Activated T-cell treated with anti-CD3 and anti-CD28 coated beads for 1 hour (primary cell): ENCODE results near the gene NUB1.

Source experiments
- DNase-seq: peaks from one replicate; pipeline ENCODE4 v3.0.0-alpha.2; 2020; ENCODE audit warnings: low read depth

NUB1 gene

GRCh38 chr7:151378011-151378410 lies 36.4 kb downstream of the NUB1 start:
- DNase-seq, result no peak

- no peak for DNase-seq
Observed at GRCh38 chr7:151378496-151379192, 37.0 kb downstream of the NUB1 start.

- DNase-seq, result no peak
Observed at GRCh38 chr7:151379193-151379520, 37.5 kb downstream of the NUB1 start.

DNA sequence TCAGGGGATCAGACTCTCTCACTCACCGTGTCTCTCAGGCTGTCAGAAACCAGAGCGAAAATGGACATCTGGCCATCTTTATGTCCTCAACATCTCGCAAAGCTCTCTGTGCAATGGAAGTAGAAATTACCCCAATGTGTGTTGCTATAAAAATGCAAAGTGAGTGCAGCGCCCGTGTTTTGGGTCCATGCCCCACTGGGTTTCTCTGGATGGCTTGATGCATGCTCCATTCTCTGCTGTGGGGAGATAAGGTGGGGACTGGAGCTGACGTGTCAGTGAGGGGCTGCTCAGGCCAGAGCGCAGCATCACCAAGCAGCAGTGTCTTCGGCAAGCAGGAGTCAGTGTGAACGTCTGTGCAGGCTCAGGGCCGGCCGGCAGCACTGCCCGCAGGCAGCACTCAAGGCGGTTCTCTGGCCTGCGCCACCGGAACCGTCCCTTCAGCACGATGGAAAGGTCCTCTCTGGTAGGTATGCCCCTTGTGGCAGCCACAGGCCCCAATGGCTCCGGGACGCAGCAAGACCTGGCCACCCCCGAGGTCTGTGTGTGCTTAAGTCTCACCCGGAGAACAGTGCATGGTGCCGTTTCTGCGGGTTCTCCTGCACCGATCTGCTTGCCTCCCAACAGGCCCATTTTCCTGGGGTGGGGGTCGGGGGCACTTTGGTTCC lies 38.1 kb downstream of the NUB1 start:
- DNase-seq, result no peak

DNA sequence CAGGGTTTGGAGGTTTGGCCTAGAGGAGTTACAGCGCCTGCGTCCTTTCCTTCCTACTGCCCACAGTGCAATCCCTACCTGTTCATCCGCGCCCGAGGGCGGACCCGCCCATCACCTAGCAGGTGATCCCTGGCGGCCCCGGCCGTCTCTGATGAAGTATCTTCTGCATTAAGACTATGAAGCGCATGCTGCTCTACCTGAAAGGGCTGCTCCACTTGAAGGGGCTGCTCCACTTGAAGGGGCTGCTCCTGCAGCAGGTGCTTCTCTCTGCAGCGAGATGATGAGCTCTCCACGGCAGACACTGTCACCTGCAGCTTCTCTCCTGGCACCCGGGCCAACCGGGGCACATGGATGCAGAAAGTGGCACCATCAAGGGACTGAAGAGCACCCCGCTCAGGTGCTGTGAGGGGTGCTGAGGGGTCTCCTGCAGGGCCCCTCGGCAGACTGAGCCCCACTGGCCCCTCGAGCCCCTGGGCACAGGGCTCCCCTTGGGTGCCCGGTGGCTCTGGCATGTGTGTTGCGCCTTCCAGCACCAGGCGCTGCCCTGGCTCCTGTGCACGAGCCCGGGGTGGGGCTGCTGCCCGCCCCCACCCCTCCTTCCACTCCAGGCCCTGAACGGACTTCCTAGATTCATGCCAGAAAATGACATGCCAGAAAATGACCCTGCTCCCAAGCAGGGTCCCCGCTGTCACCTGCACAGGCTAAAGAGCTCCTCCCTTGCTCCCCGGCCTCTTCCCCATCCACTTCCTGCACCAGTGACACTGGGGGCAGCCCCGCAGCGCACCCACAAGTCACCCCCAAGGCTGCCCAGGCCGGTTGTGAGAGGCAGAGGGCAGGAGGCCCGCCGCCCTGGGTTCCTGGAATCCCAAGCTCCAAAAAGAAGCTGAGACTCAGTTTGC lies 38.8 kb downstream of the NUB1 start:
- no peak for DNase-seq

GRCh38 chr7:151381098-151381347 lies 39.4 kb downstream of the NUB1 start:
- no peak for DNase-seq

DNA sequence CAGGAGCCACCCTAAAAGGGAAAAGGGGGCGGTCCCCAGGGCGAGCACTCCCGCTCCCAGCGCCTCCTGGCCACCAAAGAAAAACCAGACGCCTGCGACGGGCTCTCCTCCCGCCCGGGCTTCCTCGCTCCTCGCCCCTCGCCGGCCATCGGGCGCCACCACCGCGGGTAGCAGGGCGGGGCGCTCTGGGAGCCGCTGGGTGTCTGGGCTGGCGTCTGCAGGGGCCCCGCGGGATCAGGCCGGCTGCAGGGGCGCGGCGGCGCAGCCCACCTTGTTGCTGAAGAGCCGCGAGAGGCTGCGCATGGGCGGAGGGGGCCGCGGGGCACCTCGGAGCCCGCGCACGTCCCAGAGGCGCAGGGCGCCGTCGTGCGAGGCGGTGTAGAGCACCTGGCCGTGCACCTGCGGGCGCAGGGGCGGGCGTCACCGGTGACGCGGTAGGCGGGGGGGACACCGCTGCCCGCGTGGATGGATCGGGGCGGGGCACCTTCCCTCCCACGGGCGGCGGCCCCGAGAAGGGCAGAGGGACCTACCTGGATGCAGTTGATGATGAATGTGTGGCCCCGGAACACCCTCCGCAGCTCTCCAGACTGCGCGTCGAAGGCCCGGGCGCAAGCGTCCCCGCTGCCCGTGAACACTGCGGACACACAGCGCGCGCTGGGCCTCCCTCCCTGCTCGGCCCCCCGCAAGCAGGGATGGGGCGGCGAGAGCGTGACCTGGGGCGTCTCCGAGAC lies 39.9 kb downstream of the NUB1 start:
- DNase-seq, result peak; percentile 23

DNA sequence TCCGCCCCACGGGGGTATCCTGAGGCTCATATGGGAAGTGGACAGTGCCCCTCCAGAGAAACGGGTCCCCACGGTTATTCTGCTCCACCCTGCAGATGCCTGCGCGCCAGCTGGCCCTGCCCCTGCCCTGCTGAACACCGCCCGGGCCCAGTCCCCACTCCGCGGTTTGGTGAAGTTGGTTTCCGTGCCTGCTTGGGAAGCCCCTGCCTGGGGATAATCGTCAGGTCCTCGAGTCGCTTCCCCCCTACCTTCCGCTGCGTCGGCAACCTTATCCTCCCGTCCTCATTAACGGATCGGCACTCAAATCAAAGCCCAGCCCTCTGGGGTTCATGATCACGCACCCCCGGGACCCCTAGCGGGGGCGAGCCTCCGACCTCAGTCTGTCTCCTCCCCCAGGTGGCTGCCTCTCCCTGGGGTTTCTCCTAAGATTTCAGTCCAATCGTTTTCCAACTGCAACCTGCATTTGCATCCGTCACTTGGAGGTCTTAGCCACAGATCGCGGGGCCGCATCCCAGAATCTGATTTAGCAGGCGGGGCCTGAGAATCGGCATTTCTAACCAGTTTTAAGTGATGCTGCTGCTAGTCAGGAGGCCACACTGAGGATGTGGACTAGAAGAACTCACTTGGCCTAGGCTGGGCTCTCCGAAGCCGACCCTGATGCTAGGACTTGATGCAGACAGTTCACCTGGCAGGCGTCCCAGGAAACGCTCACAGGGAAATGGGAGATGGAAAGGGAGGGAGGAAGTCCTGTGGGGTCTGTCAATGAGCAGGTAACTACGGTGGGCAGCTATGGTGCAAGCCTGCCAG lies 40.7 kb downstream of the NUB1 start:
- DNase-seq, result no peak

- DNase-seq, result no peak
Observed at GRCh38 chr7:151383638-151384351, 42.2 kb downstream of the NUB1 start.

GRCh38 chr7:151384352-151384697 lies 42.7 kb downstream of the NUB1 start:
- no peak for DNase-seq

DNA sequence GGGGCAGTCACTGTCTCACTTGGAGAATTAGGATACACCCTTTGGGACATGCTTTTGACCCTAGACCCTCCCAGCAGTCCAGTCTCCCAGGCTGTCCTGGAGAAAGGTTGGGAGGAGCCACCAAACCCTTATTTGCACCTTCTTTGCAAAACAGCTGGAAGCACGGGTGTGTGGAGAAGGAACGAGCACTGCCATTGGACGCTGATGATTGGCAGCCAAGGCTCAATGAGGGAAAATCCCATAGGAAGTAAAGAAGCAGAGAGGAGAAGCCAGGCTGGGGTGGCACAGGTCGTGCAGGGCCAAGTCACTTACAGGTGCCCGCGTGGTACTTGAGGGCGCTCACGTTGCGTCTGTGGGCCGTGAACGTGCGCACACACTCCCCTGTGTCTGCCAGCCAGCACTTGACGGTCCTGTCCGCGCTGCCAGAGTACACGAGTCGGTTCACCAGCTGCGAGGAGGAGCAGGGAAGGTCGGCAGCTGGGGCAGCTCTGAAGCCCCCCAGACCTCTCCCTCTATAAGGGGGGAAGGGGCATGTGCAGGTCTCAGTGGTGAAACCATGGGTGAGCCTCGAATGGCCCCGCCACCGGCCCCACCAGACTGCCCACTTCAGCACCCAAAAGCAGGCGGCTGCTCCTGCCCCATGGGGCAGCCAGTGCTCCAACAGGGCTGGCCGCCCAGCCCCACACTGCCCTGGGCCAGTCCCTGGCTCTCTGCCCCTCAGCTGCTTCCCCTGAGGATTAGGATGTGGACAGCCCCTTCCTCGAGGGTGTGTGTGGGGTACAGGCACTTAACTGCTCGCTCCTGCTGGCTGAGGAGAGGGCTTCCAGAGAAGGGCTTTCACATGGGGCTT lies 43.4 kb downstream of the NUB1 start:
- no peak for DNase-seq

- DNase-seq, result no peak
Observed at GRCh38 chr7:151385626-151386300, 44.2 kb downstream of the NUB1 start.

DNA sequence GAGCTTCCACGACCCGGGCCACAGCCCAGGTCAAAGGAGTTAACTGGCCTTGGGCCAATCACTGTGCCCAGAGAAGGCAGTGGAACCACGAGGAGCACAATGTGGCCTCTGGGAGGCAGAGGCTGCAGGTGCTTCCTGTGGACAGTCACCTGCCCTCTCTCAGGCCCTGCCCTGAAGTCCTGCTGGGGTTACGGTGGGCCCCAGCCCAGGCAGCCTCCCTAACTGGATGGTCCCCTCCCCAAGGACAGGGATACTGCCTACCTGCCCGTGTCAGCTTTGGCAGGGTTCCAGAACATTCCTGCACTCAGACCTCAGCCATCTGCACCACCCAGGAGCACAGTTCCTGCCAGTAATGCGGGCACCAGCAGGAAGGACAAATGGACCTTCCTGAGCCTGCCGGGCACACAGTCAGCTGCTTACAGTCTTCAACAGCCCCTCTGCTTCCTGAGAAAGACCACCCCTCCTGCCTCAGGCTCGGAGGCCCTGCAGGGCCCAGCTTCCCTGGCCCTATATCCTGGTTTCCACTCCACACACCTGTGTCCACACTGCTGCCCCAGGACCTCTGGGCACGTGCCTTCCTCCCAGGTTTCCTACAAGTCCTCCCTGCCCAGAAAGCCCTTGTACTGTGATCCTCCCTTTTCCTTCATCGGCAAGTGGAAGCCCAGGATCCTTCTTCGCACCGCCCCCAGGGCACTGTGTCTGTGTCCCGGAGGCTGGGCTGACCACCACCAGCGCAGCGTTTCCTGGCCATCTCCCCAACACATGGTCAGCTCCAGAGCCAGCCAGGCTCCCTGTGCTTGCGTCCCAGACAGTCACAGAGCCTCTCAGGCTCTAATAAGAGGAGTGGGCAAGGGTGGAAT lies 44.9 kb downstream of the NUB1 start:
- no peak for DNase-seq

DNA sequence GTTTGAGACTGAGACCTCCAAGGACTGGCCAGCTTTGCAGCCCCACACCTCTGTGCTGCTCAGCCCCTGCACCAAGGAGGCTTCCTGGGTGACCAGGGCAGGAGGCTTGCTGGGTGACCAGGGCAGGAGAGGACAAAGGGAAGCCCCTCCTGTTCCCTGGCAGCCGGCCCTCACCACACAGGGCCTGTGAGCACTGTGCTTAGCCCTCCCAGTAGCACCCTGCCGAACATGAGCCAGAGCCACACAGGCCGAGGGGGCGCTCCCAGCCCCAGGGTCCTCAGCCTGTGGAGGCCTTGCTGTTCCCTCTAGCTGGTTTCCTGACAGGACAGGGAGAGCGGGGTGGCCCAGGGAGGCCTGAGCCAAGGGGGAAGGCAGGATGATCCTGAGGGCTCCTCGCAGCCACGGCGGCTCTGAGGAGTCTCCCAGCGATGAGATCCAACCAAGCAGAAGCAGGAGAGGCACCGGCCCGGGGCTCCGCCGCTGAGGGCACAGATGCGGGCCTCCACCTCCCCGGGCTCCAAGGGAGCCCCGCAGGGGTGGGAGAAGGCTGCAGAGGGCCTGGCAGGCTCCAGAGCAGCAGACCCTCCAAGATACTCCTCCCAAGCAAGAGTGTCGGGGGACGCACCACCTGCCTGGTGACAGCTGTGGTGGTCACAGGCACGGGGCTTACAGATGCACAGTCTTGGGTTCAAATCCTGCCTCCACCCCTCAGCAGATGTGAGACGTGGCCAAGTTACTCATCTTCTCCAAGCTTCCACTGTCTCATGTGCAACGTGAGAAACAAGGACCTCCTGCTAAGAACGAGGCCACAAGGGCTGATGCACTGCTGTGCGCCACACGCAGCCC lies 45.8 kb downstream of the NUB1 start:
- no peak for DNase-seq

DNA sequence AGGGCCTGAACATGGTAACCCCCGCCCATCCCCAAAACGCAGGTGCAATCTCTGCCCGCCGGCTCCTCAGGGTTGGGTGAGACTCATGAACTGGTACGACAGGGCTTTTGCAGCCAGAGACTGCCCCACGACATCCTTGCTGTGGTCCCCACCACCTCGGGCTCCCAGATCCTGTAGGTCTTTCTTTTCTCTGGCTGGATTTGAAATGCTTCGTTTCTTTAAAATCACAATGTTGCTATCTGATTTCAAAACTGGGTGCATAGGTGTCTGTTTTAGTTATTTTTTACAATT lies 46.3 kb downstream of the NUB1 start:
- no peak for DNase-seq

DNA sequence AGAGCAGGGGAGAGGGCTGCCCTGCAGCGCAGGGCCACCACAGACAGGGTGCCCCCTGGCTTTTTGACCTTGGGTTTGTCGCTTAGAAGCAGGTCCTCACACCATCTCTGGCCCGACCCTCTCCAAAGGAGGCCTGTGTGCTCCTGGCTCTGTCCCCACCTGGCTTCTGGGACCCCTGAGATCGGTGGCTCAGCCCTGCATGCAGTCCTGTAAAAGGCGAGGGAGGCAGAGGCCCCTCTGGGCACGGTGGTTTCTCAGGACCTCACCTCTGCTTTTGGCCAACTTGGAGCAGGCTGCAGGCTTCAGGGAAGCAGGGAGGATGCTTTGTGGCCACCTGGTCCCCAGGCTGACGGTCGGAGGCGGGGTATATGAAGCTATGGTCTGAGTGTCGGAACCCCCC lies 46.8 kb downstream of the NUB1 start:
- no peak for DNase-seq

- no peak for DNase-seq
Observed at GRCh38 chr7:151389096-151389767, 47.6 kb downstream of the NUB1 start.
